ENCODE results near the gene SMG6.
"Not testable (repeated sequence)": the region's sequence is repeated elsewhere in the genome, so short reads cannot be mapped to it uniquely, and the experiment has no call there.

Gene SMG6

DNA sequence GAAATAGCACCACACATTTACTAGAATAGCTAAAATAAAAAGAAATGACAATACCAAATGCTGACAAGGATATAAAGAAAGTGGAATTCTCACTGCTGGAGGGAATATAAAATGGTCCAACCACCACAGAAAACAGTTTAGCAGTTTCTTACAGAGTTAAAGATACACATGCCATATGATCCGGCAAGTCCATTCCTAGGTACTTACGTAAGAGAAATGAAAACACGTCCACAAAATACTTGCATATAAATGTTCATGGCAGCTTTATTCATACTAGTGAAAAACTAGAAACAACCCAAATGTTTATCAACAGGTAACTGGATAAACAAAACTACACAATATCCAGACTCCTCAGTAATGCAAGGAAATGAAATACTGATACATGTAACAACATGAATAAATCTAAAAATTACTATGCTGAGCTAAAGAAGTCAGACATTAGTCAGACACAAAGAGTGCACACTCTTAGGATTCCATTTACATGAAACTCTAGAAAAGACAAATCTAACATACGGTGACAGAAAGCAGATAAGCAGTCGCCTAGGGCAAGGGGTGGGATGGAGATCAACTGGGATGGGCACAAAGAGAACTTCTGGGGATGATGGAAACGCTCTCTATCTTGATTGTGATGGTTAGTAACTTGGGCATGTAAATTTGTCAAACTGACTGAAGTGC is 76.4 kb downstream of the SMG6 start:
- no peak for DNase-seq

DNA sequence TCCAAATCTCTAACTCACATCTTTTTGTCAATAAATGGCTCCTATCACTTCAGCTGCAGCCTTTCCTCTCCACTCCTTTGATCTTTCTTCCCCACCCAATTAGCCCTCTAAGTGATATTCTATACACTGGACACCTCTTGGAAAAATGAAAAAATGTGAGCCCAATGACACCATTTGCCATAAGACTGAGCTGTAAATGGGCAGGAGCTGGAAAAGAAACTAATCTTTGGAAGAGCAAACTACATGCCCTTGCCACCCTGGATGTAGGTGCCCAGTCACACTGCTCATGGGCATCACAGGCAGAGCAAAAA is 80.0 kb downstream of the SMG6 start:
- DNase-seq: no peak

DNA sequence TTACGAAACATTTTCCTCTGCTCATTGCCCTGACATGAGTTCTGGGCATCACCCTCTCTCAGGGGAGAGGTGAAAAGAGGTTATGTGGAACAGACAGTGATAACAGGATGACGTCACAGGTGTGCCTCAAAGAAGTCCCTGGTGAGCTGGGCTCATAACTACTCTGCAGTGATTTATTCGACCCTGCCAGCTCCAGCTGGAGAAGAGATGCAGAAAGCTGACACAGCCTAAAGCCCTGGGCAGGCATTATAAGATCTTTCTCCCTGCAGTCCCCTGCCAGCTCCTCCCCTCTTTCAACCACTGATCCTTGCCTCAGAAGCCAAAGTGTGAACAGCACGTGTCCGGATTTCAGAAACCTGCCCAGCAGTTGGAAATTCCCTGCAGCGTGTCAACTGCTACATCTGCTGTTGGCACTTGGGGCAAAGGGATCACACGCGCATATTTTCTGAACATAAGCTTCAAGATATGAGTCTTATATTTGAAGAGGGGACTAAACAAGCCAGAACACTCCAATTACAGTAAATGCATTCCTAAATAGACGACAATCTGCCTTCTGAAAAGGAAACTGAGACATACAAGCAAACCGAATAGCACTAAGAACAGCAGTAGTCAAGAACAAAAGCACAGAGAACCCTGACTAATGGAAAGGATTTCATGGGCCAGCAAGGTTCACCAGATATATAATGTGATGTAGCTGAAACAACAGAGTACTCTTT is 80.5 kb downstream of the SMG6 start:
- no peak for DNase-seq

DNA sequence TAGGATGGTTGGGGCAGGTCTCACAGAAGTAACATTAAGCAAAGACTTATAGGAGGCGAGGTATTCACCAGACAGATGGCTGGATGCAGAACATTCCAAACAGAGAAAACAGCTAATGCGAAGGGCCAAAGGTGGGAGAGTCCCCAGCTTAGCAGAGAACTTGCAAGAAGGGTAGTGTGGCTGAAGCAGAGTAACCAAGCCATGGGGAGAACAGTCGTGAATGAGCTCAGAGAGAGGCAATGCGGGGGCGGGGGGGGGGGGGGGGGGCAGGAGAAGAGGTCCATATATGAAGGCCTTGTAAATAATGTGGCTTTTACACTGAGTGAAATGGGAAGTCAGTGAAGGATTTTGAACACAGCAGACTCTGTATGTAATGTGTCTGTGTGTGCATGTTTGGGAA is 81.3 kb downstream of the SMG6 start:
- DNase-seq: no peak

DNA sequence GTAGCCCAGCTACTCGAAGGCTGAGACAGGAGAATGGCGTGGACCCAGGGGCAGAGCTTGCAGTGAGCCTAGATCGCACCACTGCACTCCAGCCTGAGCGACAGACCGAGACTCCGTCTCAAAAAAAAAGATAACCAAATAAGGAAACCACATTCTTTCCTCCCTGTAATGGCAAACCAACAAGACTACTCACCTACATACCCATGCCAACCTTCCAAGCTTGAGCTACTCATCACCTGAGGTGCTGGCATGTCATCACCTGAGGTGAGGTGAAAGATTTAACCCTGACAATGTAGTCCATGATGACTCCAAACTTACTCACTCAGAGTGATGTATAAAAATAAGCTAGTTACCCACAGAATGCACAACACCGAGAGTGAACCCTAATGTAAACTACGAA is 85.2 kb downstream of the SMG6 start:
- DNase-seq: no peak

DNA sequence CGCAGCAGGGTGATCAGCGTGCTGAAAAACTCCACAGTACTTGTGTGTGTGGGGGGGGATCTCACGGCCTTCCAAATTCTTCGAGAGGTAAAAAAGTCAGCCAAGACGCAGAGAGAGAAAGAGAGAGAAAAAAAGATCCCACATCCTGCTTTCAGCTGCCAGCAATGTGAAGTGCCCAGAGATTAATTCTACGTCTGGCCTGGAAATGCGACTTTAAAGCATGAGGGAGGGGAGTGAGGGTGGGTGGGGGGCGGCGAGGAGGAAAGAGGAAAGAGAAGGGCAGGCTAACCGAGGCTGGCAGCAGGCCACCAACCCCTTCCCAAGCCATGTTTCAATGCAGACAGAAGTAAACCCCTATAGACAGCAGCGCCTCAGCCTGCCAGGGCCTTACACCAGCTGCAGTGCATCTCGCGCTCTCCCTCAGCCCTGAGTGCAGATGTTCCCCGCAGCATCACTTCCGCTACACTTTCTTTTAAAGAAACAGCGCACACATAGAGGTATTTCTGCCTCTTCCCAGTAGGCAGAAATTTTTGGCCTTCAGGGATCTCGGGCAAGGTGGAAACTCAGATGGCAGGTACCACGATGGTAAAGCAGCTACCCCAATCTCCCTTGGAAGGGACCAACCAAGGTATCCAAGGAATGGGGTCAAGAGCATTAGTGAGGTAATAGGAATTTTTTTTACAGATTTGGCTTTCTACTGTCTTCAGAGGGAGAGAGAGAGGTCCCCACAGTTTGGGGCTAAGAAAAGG is 87.8 kb downstream of the SMG6 start:
- DNase-seq: no peak

DNA sequence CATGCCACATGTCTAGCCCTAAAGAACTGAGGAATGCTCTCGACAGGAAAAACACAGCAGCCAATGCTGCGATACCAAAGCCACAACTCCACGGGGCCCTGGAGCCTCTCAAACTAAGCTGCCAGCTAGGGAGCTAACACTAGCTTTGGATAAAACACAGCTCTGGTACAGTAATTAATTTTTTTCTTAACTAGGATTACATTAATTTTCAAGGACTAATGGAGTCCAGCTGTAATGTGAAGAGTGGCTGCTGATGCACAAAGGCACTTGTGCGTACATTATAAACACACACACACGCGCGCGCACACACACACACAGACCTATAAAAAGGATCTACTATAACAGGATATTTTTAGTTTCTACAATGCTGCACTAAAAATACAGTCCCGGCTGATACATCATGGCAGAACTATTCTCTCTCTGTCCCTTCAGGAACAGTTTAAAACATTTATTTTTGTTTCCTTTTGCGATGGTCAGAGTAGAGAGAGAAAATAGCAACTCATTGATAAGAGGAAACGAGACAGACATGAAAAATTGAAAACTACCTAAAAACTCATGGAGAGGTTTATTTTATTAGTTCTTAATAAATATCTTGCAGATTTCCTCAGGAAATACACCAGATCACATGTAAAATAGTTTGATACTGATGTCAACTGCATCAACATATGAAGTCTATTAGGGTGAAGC is 88.5 kb downstream of the SMG6 start:
- DNase-seq: no peak

DNA sequence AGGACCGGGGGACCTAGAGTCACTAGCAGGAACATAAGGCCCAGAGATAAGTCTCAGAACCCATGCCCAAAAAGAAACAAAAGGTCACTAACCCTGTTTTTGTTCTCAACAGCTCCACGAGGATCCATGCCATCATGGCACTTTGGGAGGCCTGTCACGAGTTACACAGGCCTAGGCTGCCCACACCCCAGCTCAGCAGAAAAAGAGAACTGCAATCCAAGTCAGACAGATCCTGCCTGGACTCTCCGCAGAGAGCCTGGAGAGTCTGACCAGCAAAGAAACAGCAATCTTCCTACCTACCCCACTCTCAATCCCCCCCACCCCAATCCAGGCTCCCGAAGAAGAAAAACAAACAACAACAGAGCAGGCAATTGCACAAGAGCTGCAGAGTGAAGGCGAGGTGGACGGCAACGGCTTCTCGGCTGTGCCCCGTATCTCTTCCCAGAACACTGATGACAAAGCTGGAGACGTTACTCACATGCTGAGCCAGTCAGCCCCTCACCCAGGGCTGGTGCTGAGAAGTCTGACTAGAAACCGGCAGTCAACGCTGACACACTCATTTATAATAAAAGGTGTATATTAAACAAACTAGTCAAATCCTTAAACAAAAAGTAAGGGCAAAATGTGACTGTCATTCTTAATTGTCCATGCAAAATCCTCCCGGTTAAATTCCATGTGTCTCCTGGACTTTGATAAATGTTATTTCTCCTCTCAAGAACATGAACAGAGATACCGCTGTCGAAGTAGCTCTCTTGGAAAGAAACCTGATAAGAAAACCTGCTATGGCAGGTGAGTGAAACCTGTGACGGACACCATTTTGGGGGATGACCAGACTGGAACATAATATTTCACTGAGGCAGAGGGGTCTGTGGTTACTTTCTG is 89.3 kb downstream of the SMG6 start:
- DNase-seq: no peak

DNA sequence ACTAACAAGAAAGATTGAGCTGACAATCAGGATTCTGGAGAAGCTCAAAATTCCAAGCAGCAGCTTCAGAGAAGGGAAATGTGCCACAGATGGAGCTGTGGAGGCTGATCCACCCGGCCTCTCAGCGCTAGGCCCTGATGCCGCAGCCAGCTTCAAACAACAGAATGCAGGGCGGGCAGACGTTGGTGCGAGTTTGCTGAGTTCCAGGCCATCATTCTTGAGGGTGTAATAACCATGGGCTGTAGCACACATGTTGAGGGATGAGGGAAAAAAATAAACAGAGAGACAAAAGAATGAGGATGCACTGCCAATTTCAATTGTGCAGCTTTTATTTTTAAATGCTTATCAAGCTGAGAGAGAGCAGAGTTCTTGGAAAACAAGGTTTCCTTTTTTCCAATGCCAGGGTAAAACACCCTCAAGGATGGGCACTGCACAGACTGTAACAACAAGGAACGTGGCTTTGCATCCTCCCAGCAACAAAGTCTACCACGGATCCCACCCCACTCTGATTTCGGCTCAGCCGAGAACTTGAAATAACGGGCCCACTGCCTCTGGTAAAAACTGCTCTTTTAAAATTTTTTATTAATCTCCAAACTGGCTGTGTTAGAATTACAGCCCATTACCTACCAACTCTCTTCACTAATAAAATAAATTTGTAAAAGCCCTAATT is 90.2 kb downstream of the SMG6 start:
- no peak for DNase-seq

DNA sequence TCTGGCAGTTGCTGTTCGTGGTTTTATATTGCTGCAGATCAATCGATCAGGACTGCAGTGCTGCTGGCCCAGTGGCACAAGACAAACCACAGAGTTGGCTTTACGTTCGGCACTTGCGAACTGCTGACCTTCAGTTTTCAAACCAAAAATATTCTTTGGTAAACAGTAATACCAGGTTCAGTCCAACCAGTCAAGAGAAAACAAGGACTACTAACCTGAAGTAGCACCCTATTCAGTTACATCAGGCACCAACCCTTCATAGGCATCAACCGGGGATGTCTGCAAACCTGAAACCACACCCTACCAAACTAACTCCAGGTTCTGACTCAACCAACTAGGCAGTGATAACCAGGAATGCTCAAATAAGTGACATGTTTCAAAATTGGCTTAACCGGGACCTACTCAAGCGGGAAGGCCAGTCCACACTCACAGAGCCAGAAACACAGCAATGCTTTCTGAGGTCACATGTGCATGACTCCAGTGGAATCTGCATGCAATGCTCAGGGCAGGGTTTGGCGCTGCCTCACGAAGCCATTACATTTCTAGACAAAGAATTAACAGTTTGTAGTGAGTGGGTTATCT is 91.1 kb downstream of the SMG6 start:
- no peak for DNase-seq

DNA sequence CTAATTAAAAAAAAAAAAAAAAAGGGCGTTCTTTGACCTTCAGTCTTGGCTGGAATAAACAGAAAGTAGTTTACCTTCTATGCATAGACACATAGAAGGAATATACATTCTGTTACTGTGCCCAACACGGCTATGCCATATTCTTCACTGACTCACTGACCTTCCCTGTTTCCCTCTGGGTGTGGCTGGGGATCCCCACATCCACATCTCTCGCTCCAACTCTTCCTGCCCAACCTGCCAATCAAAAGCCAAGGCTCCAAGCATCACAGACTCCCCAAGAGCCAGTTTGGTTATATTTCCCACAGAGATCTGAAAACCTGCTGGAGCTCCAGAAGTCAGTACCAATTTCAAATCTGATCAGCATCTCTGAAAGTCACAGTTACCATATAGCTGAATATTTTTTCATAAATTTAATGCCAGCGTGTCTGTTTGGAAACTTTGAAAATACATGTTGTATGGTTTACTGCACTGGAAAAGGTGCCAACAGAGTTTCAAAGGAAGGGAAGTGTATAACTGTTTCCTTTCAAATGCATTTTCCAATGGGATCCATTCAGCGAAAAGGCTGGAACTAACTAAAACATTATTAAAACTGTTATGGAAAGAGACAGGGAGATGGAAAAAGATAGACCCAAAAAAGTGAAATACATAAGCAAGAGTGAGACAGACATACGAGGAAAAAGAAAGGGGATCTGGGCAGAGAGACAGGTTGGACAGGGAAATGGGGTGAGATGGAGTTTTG is 91.8 kb downstream of the SMG6 start:
- no peak for DNase-seq

DNA sequence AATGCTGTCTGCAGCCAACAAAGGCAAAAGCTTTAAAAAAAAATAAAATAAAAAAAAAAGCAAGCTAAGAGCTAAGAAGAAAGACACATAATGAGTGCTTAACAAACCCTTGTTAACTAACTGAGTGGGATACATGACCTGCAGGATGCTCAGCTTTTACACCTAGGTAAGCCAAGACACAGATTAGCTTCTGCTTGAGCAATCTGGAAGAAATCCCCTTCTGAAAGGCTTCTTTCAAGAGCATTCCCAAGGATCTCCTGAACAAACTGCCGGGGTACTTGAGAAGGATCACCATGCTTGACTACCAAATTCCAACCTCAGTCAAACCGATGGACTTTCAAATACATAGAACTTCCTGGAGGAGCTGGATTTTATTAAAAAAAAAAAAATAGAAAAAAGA is 92.9 kb downstream of the SMG6 start:
- no peak for DNase-seq

DNA sequence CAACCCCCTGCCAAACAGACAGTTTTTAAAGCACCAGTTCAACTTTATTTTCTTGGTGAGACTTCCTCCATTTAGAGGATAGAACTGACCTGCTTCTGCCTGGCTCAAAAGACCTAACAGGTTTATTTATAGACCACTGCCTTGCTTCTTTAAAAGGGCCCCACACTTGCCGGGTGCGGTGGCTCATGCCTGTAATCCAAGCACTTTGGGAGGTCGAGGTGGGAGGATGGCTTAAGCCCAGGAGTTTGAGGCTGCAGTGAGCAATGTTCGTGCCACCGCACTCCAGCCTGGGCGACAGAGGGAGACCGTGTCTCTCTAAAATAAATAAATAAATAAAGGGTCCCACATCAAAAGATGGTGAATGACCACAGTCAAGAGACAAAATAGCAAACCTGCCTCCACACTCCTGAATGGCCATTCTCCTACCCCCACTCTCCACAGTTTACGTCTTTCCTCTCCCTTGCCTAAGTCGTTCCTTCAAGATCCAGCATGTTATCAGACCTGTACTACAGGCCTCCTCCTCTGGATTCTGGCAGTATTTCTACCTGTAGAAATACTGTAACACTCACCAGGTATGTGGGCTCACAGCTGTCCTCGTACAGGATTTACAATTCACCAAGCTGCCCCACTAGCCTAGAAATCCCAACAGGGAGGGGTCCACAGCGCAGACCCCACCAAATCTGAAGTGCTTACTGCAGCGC is 95.6 kb downstream of the SMG6 start:
- DNase-seq: no peak

DNA sequence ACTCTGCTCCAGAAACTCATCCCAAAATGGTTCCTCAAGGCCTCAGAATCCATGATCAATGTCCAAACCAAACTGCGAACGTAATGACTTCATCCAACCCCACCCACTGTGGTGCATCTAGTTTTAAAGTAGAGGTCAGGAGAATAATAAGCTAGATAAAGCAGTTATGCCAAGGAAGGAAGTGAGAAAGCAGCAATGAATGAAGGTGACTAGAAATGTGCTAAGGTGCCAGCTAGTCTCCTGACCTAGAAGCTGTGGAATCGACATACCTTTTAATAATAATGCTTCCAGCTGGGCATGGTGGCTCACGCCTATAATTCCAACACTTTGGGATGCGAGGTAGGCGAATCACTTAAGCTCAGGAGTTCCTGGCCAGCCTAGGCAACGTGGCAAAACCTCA is 99.2 kb downstream of the SMG6 start:
- no peak for DNase-seq

DNA sequence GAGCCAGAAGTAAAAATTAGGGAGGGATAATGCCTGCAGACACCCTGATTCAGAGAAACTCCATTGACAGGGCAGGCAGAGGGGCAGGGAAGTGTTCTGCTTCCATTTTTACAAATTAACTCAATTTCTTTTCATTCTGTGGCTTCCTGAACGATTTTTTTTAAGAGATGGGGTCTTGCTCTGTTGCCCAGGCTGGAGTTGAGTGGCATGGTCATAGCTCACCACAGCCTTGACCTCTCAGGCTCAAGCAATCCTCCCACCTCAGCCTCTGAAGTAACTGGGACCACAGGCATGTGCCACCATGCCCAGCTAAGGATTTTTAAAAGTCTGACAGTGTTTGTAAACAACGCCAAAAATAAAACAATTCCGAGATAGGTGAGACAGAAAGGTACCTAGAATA is 99.8 kb downstream of the SMG6 start:
- DNase-seq: no peak

DNA sequence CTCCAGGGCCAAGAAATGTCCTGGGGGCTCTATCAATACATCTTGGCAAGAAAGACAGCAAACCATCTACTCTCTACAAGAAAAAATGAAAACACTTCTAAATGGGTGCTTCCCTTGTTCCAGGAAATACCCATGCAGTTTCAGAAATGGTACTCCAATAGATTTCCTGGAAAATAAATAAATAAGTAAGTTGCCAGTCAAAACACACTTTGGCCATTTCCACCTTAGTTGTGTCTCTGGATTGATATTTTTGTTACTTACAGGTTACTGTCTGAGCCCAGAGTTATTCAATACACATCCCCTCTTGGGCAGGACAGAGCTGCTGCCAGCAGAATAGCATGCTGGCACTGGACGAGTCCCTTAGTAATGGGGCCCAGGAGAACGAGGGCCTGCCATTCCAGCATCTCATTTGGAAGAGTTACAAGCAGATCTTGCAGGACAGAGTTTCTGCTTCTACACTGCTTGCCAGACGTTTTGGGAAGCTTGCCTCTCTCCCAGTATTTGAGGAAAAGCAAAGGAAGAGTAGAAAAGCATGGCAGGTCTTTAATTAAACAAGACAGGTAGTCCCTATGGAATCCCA is 100.5 kb downstream of the SMG6 start:
- DNase-seq: no peak

DNA sequence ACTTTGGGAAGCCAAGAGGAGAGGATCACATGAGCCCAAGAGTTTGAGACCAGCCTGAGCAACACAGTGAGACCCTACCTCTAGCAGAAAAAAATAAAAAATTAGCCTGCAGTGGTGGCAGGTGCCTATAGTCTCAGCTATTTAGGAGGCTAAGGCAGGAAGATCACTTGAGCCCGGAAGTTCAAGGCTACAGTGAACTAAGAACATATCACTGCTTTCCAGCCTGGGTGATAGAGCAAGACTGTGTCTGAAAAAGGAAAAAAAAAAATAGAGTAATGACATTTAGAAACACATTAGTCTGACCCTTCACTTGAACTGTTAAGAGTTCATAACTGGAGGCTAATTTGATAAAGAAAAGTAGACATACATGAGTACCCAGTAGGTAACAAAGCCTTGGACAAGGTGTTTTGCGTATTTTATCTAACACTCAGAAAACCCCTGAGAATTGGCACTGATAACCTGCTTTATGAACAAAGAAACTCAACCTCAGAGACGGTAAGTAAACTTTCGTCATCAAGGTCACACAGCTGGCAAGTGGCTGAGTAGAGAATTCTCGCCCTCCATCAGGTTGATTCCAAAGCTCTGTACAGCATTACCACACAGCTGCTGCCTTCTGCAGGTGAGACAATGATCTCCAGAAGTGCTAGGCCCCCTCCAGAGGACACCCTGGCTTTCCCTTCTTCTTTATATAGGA is 101.1 kb downstream of the SMG6 start:
- DNase-seq: no peak

DNA sequence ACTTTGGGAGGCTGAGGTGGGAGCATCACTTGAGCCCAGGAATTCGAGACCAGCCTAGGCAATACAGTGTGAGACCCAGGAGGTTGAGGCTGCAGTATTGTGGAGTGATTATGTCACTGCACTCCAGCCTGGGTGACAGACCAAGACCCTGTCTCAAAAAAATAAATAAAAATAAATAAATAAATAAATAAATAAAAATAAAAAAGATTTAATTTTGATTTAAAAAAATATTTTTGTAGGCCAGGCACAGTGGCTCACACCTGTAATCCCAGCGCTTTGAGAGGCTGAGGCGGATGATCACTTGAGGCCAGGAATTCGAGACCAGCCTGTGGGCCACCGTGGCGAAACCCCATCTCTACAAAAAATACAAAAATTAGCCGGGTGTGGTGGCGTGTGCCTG is 104.2 kb downstream of the SMG6 start:
- DNase-seq: not testable (repeated sequence)

DNA sequence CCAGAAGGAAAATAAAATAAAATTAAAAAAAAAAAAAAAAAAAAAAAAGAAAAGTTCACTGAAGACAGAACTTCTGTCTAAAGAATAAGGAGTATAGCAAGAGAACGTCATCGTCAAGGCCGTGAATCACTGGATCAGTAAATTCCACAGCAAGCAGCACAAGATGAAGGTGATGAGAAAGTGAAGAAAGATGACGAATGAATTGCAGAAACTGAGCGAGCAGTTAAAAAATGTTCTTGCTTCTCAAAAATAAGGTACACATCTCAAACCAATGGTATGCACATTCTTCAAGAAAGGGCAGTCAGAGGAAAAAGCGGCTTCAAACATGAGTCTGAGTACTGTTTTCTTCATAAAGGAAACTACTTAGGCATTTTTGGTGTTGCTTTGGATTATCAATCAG is 104.7 kb downstream of the SMG6 start:
- DNase-seq: no peak
